ENCODE measurements around the gene GALNTL6. TPM values are rescaled to one million over a fixed set of nuclear protein-coding genes. Genes with fewer than 3 reads are reported as not detected.

GALNTL6 gene
- total RNA-seq, 1 experiment from 2014 or later: not detected

GRCh38 chr4:172996571-172997216 is 1183.5 kb downstream of the GALNTL6 start:
- Histone ChIP-seq H3K4me1 (ENCODE audit: control insufficient read depth in 1 of 2, insufficient read depth in 2 of 2, low read length in 2 of 2) (peaks cover 2 to 20% of the 10 kb centered on the region in 2 experiments; a peak in 3 of 4 replicates), H3K9me3 (ENCODE audit: control insufficient read depth in 1 of 2, insufficient read depth in 1 of 2, low read depth in 1 of 2, low read length in 2 of 2) (no peaks in the 10 kb centered on the region), H3K79me2 (ENCODE audit: insufficient read depth, low read length) (no peaks in the 10 kb centered on the region), H3K27ac (ENCODE audit: low read depth, low read length) (no peak overlapping the region), H3K27me3 (ENCODE audit: insufficient read depth, low read length) (no peaks in the 10 kb centered on the region), H3K9ac (ENCODE audit: low read length) (no peak overlapping the region), H3K36me3 (ENCODE audit: control insufficient read depth in 1 of 2, insufficient read depth in 2 of 2, low read length in 2 of 2) (no peaks in the 10 kb centered on the region), H2AFZ (ENCODE audit: low read depth, low read length, poor library complexity, severe bottlenecking) (peak overlapping the region; percentile 65), H3K4me2 (ENCODE audit: low read length) (peak overlapping the region; percentile 32), H3K4me3 (replicated peaks in 1 of 2; ENCODE audit: low read depth in 1 of 2, low read length in 2 of 2) (no peak overlapping the region), H3K9me2 (ENCODE audit: insufficient read depth) (no peaks in the 10 kb centered on the region), H4K20me1 (ENCODE audit: insufficient read depth) (no peaks in the 10 kb centered on the region)
- intact Hi-C loops (cut with micrococcal nuclease): no loop called here
- POLR2A ChIA-PET: no interaction called here
- DNase-seq (ENCODE audit: low read depth, low spot score) (no peak), ATAC-seq (no peak)
- RAD21 ChIA-PET (ENCODE audit: low non-redundant PET in 1 of 2, low total read pairs in 2 of 2, uncharacterized antibody in 2 of 2, unreplicated experiment in 2 of 2): no interaction called here
- CTCF ChIA-PET: interaction anchor here (1.0 to 2.0 kb wide), 2 partner anchors 17 to 305 kb away, joined by 4 to 9 read pairs; no protein-coding TSS in a partner anchor
- TF ChIP-seq SRF (IDR thresholded peaks at IDR 0.05; ENCODE audit: low read depth) (0 out of 2 replicates have a peak, but pooled peaks have one; percentile 21), SIN3A (IDR thresholded peaks at IDR 0.05; ENCODE audit: low read depth) (no peak), SP1 (IDR thresholded peaks at IDR 0.05; ENCODE audit: low read depth) (no peak), CBX3 (IDR thresholded peaks at IDR 0.05; ENCODE audit: low read depth) (peak; percentile 49; the same call in 1 of the 2 replicates), POLR2AphosphoS5 (IDR thresholded peaks at IDR 0.05; ENCODE audit: low read depth, low read length) (no peak), ELF1 (IDR thresholded peaks at IDR 0.05; ENCODE audit: borderline replicate concordance, low read depth) (no peak), FOSL1 (IDR thresholded peaks at IDR 0.05; ENCODE audit: low read depth) (peak; percentile 85), REST (IDR thresholded peaks at IDR 0.05; ENCODE audit: low read depth) (no peak), ZNF274 (IDR thresholded peaks at IDR 0.05; ENCODE audit: low read depth, low read length) (no peak), YY1 (IDR thresholded peaks at IDR 0.05; ENCODE audit: extremely low read depth, insufficient replicate concordance, low read depth, low read length) (no peak), ZFX (IDR thresholded peaks at IDR 0.05) (no peak), CTCF (IDR thresholded peaks at IDR 0.05 in 2 of 3, conservative IDR thresholded peaks at IDR 0.05 in 1 of 3; ENCODE audit: borderline replicate concordance in 1 of 3, insufficient read depth in 1 of 3, low read depth in 2 of 3, low read length in 2 of 3) (no peak), CEBPB (IDR thresholded peaks at IDR 0.05; ENCODE audit: low read depth) (no peak), MAX (IDR thresholded peaks at IDR 0.05) (no peak), POLR2A (IDR thresholded peaks at IDR 0.05; ENCODE audit: borderline replicate concordance, extremely low read depth, insufficient read depth, insufficient read length) (no peak), EZH2 (IDR thresholded peaks at IDR 0.05) (no peak), JUND (IDR thresholded peaks at IDR 0.05) (peak; percentile 53), RAD21 (IDR thresholded peaks at IDR 0.05; ENCODE audit: low read depth) (no peak), TCF7L2 (IDR thresholded peaks at IDR 0.05; ENCODE audit: borderline replicate concordance, extremely low read depth, insufficient read depth, insufficient read length) (no peak)
- no TSS peak for BruUV-seq (replicated peaks)
